ENCODE measurements around the gene ACMSD.

The ACMSD gene

DNA sequence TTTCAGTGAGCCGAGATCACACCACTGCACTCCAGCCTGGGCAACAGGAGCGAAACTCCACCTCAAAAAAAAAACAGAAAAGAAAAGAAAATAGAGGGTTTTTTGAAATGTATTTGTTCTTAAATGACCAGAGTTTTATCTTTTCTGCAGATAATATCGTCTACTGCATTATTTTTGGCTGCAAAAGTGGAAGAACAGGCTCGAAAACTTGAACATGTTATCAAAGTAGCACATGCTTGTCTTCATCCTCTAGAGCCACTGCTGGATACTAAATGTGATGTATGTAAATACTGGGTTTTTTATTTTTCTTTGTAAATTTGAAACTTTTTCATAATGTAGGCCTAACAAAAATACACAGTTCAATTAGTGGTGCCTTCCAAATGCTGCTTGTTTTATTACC is 98.3 kb downstream of the ACMSD start:
- no peak overlapping the region for H3K4me3 ChIP-seq (replicated peaks; ENCODE audit: insufficient read depth, low read length)

DNA sequence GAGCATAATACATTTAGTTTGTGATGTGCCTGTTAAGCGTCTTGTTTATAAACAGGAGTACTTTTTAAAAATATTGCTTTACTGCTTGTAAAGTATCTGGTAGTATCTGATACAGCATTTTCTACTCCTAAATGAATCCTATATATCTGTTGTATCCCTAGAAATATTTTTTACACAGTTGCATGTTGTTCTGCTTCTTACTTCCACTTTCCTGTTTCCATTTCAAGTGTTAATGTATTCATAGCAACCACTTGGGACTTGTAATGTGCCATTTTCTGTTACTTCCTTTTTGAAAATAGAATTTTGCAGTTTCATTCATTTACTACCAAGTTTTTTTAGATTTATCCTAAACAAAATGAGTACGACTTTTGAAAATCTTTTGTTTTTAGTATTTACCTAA is 105.1 kb downstream of the ACMSD start:
- H3K4me3 ChIP-seq (replicated peaks; ENCODE audit: insufficient read depth, low read length), result no peak overlapping the region
- TF ChIP-seq, protein P1, sequence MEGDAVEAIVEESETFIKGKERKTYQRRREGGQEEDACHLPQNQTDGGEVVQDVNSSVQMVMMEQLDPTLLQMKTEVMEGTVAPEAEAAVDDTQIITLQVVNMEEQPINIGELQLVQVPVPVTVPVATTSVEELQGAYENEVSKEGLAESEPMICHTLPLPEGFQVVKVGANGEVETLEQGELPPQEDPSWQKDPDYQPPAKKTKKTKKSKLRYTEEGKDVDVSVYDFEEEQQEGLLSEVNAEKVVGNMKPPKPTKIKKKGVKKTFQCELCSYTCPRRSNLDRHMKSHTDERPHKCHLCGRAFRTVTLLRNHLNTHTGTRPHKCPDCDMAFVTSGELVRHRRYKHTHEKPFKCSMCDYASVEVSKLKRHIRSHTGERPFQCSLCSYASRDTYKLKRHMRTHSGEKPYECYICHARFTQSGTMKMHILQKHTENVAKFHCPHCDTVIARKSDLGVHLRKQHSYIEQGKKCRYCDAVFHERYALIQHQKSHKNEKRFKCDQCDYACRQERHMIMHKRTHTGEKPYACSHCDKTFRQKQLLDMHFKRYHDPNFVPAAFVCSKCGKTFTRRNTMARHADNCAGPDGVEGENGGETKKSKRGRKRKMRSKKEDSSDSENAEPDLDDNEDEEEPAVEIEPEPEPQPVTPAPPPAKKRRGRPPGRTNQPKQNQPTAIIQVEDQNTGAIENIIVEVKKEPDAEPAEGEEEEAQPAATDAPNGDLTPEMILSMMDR (IDR thresholded peaks at IDR 0.05; ENCODE audit: insufficient read depth, low read length), result no peak
- TF ChIP-seq, protein P2, sequence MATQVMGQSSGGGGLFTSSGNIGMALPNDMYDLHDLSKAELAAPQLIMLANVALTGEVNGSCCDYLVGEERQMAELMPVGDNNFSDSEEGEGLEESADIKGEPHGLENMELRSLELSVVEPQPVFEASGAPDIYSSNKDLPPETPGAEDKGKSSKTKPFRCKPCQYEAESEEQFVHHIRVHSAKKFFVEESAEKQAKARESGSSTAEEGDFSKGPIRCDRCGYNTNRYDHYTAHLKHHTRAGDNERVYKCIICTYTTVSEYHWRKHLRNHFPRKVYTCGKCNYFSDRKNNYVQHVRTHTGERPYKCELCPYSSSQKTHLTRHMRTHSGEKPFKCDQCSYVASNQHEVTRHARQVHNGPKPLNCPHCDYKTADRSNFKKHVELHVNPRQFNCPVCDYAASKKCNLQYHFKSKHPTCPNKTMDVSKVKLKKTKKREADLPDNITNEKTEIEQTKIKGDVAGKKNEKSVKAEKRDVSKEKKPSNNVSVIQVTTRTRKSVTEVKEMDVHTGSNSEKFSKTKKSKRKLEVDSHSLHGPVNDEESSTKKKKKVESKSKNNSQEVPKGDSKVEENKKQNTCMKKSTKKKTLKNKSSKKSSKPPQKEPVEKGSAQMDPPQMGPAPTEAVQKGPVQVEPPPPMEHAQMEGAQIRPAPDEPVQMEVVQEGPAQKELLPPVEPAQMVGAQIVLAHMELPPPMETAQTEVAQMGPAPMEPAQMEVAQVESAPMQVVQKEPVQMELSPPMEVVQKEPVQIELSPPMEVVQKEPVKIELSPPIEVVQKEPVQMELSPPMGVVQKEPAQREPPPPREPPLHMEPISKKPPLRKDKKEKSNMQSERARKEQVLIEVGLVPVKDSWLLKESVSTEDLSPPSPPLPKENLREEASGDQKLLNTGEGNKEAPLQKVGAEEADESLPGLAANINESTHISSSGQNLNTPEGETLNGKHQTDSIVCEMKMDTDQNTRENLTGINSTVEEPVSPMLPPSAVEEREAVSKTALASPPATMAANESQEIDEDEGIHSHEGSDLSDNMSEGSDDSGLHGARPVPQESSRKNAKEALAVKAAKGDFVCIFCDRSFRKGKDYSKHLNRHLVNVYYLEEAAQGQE (IDR thresholded peaks at IDR 0.05; ENCODE audit: insufficient replicate concordance, low read depth), result no peak
- TF ChIP-seq POLR2AphosphoS5 (IDR thresholded peaks at IDR 0.05; ENCODE audit: low read depth), result no peak
- TF ChIP-seq SPI1 (IDR thresholded peaks at IDR 0.05; ENCODE audit: borderline replicate concordance, low read depth), result no peak
- H3K27ac ChIP-seq (replicated peaks), result peak overlapping the region; percentile 38
- no peak for DNase-seq (ENCODE audit: low read depth in 1 of 2, low spot score in 1 of 2)
- H3K27me3 ChIP-seq (ENCODE audit: insufficient read depth, poor library complexity, severe bottlenecking), result no peaks in the 10 kb centered on the region

More for the DNA sequence above, 98.3 kb downstream of the ACMSD start:
- DNase-seq (ENCODE audit: low read depth in 1 of 2, low spot score in 1 of 2), result no peak
- no peak overlapping the region for H3K27ac ChIP-seq (replicated peaks)
- no peaks in the 10 kb centered on the region for H3K27me3 ChIP-seq (ENCODE audit: insufficient read depth, poor library complexity, severe bottlenecking)
- TF ChIP-seq SPI1 (IDR thresholded peaks at IDR 0.05; ENCODE audit: borderline replicate concordance, low read depth), result no peak
- TF ChIP-seq, protein P2 (IDR thresholded peaks at IDR 0.05; ENCODE audit: insufficient replicate concordance, low read depth), result no peak

DNA sequence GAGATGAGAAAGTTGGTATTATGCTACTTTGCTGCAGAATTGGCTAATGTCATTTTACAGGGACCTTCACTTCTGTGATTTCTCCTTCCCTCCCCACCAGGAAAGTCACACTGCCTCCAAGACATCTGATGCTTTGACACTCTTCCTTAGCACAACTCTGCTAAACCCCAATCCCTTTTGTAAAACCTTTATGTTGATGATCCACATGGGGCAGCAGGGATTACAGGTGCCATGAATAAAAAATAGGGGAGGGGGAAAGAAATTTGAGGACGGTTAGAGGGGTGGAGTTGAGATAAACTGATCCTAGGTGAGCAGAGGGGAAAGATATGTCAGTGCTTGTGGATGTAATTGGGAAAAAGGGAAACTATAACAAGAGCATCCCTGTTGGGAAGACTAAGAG is 106.6 kb downstream of the ACMSD start:
- TF ChIP-seq SPI1 (IDR thresholded peaks at IDR 0.05; ENCODE audit: borderline replicate concordance, low read depth) (no peak), GABPA (IDR thresholded peaks at IDR 0.05; ENCODE audit: low read depth) (no peak), POLR2AphosphoS5 (IDR thresholded peaks at IDR 0.05; ENCODE audit: low read depth) (no peak)
- TF ChIP-seq, protein P2 (IDR thresholded peaks at IDR 0.05; ENCODE audit: insufficient replicate concordance, low read depth), result no peak
- TF ChIP-seq, protein P1 (IDR thresholded peaks at IDR 0.05; ENCODE audit: insufficient read depth, low read length), result no peak
- Histone ChIP-seq H3K27me3 (ENCODE audit: insufficient read depth, poor library complexity, severe bottlenecking) (no peaks in the 10 kb centered on the region), H3K4me3 (replicated peaks; ENCODE audit: insufficient read depth, low read length) (no peak overlapping the region), H3K27ac (replicated peaks) (no peak overlapping the region)
- DNase-seq (ENCODE audit: low read depth in 1 of 2, low spot score in 1 of 2), result no peak

DNA sequence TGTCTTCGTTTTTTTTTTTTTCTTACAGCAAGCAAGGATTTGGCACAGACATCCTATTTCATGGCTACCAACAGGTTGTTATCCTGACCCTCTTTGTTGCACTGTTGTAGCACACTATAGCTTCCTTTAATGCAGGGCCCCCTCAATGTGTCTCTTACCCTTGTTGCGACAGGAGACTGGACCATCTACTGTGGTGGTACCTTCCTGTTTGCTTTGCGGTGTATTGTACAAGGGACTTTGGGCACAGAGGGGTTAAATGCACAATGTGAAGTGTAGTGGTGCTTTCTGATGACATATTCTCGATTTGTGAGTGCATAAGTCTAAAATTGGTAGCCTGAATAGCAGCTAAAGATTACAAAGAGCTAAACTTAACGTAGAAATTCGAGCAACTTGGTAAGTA is 107.7 kb downstream of the ACMSD start:
- TF ChIP-seq, protein P1 (IDR thresholded peaks at IDR 0.05; ENCODE audit: insufficient read depth, low read length), result no peak
- TF ChIP-seq POLR2AphosphoS5 (IDR thresholded peaks at IDR 0.05; ENCODE audit: low read depth) (no peak), SPI1 (IDR thresholded peaks at IDR 0.05; ENCODE audit: borderline replicate concordance, low read depth) (no peak), GABPA (IDR thresholded peaks at IDR 0.05; ENCODE audit: low read depth) (no peak)
- TF ChIP-seq, protein P2 (IDR thresholded peaks at IDR 0.05; ENCODE audit: insufficient replicate concordance, low read depth), result no peak
- Histone ChIP-seq H3K27me3 (ENCODE audit: insufficient read depth, poor library complexity, severe bottlenecking) (no peaks in the 10 kb centered on the region), H3K4me3 (replicated peaks; ENCODE audit: insufficient read depth, low read length) (no peak overlapping the region), H3K27ac (replicated peaks) (no peak overlapping the region)
- no peak for DNase-seq (ENCODE audit: low read depth in 1 of 2, low spot score in 1 of 2)

Measured in HL-60 (cell line).